ENCODE results near the gene CYB5D1. TPM values are rescaled to one million over a fixed set of nuclear protein-coding genes. Genes with fewer than 3 reads are reported as not detected.

The CYB5D1 gene
- polyA plus RNA-seq, 1 donor (not counting 4 experiments of a cell fraction or from before 2014, with no cell fraction given): 14.8 TPM

GRCh38 chr17:7823581-7824001, 34.2 kb upstream of the CYB5D1 start:
- Histone ChIP-seq H3K4me3 (ENCODE audit: control insufficient read depth in 2 of 3, extremely low read depth in 1 of 3, insufficient read depth in 2 of 3, low read depth in 1 of 3, low read length in 3 of 3) (no peak overlapping the region), H3K4me1 (ENCODE audit: control insufficient read depth, extremely low read depth, insufficient read depth, low read length) (peaks cover 4% of the 10 kb centered on the region)
- FAIRE-seq: no peak

GRCh38 chr17:7824021-7824924, 33.5 kb upstream of the CYB5D1 start:
- Histone ChIP-seq H3K27ac (ENCODE audit: control insufficient read depth, insufficient read depth, low read length) (no peak overlapping the region), H3K4me1 (ENCODE audit: control insufficient read depth, extremely low read depth, insufficient read depth, low read length) (peaks cover 4% of the 10 kb centered on the region), H3K9me3 (ENCODE audit: control insufficient read depth, low read depth, low read length) (no peaks in the 10 kb centered on the region), H3K4me2 (ENCODE audit: control insufficient read depth, extremely low read depth, insufficient read depth, low read depth, low read length) (no peak overlapping the region), H3K4me3 (ENCODE audit: control insufficient read depth in 2 of 3, extremely low read depth in 1 of 3, insufficient read depth in 2 of 3, low read depth in 1 of 3, low read length in 3 of 3) (no peak overlapping the region), H3K9ac (ENCODE audit: control insufficient read depth, extremely low read depth, insufficient read depth, low read length) (no peak overlapping the region), H4K20me1 (ENCODE audit: control insufficient read depth, extremely low read depth, insufficient read depth, low read length) (no peaks in the 10 kb centered on the region), H2AFZ (ENCODE audit: control insufficient read depth, low read length) (no peak overlapping the region), H3K79me2 (ENCODE audit: control insufficient read depth, insufficient read depth, low read length) (no peaks in the 10 kb centered on the region), H3K27me3 (ENCODE audit: control insufficient read depth, extremely low read depth, insufficient read depth, low read length) (peaks cover 5% of the 10 kb centered on the region), H3K9me1 (ENCODE audit: control insufficient read depth, extremely low read depth, insufficient read depth, low read length) (no peaks in the 10 kb centered on the region), H3K36me3 (ENCODE audit: control insufficient read depth in 2 of 2, extremely low read depth in 1 of 2, insufficient read depth in 2 of 2, low read length in 2 of 2) (no peaks in the 10 kb centered on the region)
- DNase-seq (ENCODE audit: low read depth, low spot score): no peak
- dilution Hi-C loops (cut with MboI; ENCODE audit: extremely low pct_ligation_motif_present, low sequenced_read_pairs): no loop called here
- TF ChIP-seq EZH2 (IDR thresholded peaks at IDR 0.05; ENCODE audit: low read length): no peak
- no peak for TF ChIP-seq CTCF (optimal IDR thresholded peaks at IDR 0.05 in 1 of 3, IDR thresholded peaks at IDR 0.05 in 1 of 3, conservative IDR thresholded peaks at IDR 0.05 in 1 of 3; ENCODE audit: extremely low read depth in 1 of 3, insufficient read depth in 2 of 3, low read length in 3 of 3)
- no peak for FAIRE-seq

More at GRCh38 chr17:7823581-7824001, 34.2 kb upstream of the CYB5D1 start:
- Histone ChIP-seq H4K20me1 (ENCODE audit: control insufficient read depth, extremely low read depth, insufficient read depth, low read length) (no peaks in the 10 kb centered on the region), H3K27me3 (ENCODE audit: control insufficient read depth, extremely low read depth, insufficient read depth, low read length) (peaks cover 5% of the 10 kb centered on the region), H3K9ac (ENCODE audit: control insufficient read depth, extremely low read depth, insufficient read depth, low read length) (no peak overlapping the region), H3K4me2 (ENCODE audit: control insufficient read depth, extremely low read depth, insufficient read depth, low read depth, low read length) (no peak overlapping the region), H3K79me2 (ENCODE audit: control insufficient read depth, insufficient read depth, low read length) (no peaks in the 10 kb centered on the region), H3K36me3 (ENCODE audit: control insufficient read depth in 2 of 2, extremely low read depth in 1 of 2, insufficient read depth in 2 of 2, low read length in 2 of 2) (no peaks in the 10 kb centered on the region), H3K9me1 (ENCODE audit: control insufficient read depth, extremely low read depth, insufficient read depth, low read length) (no peaks in the 10 kb centered on the region), H2AFZ (ENCODE audit: control insufficient read depth, low read length) (no peak overlapping the region), H3K27ac (ENCODE audit: control insufficient read depth, insufficient read depth, low read length) (no peak overlapping the region), H3K9me3 (ENCODE audit: control insufficient read depth, low read depth, low read length) (no peaks in the 10 kb centered on the region)
- dilution Hi-C loops (cut with MboI; ENCODE audit: extremely low pct_ligation_motif_present, low sequenced_read_pairs): no loop called here
- DNase-seq (ENCODE audit: low read depth, low spot score): no peak
- no peak for TF ChIP-seq CTCF (optimal IDR thresholded peaks at IDR 0.05 in 1 of 3, IDR thresholded peaks at IDR 0.05 in 1 of 3, conservative IDR thresholded peaks at IDR 0.05 in 1 of 3; ENCODE audit: extremely low read depth in 1 of 3, insufficient read depth in 2 of 3, low read length in 3 of 3)
